Measurements from ENCODE around the gene APOL4.
"Not testable (repeated sequence)": the region's sequence is repeated elsewhere in the genome, so short reads cannot be mapped to it uniquely, and the experiment has no call there.

APOL4 gene

GRCh38 chr22:36233796-36234195 is 32.2 kb upstream of the APOL4 start:
- Histone ChIP-seq H3K27me3 (replicated peaks; ENCODE audit: control insufficient read depth, insufficient read depth, low read length) (no peaks in the 10 kb centered on the region), H3K36me3 (ENCODE audit: control insufficient read depth, insufficient read depth, low read length) (peaks cover 5% of the 10 kb centered on the region), H3K4me3 (replicated peaks; ENCODE audit: low read depth, low read length) (no peak overlapping the region)
- no peak for DNase-seq (ENCODE audit: extremely low read depth, insufficient read length)
- no peak for TF ChIP-seq CTCF (IDR thresholded peaks at IDR 0.05; ENCODE audit: insufficient read depth, low read length, poor library complexity, severe bottlenecking)

- H3K4me3 ChIP-seq (replicated peaks; ENCODE audit: low read depth, low read length), result no peak overlapping the region
- peaks cover 7% of the 10 kb centered on the region for H3K36me3 ChIP-seq (ENCODE audit: control insufficient read depth, insufficient read depth, low read length)
- no peak for TF ChIP-seq CTCF (IDR thresholded peaks at IDR 0.05; ENCODE audit: insufficient read depth, low read length, poor library complexity, severe bottlenecking)
- no peak for DNase-seq (ENCODE audit: extremely low read depth, insufficient read length)
- H3K27me3 ChIP-seq (replicated peaks; ENCODE audit: control insufficient read depth, insufficient read depth, low read length), result no peaks in the 10 kb centered on the region
These were observed 31.2 kb upstream of the APOL4 start for GRCh38 chr22:36232715-36233401.

DNA sequence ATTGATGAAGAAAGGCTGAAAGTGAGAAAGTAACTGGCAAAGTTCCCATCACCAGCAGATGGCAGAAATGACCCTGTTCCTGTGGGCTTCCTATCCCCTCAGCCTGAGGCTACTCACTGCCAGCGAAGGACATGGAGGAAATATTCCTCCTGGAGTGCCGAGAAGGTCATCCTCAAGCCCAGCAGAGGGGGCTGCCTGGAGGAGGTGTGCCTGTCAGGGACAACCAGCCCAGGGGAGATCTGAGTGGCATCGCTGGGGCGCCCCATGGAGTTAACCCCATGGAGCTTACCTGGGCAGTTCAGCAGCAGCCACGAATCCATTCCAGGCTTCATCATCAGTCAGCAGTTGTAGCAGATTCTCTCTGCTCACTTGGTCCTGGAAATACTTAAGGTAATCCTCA is 29.4 kb upstream of the APOL4 start:
- H3K27me3 ChIP-seq (replicated peaks; ENCODE audit: control insufficient read depth, insufficient read depth, low read length); DNase-seq (ENCODE audit: extremely low read depth, insufficient read length); H3K4me3 ChIP-seq (replicated peaks; ENCODE audit: low read depth, low read length); H3K36me3 ChIP-seq (ENCODE audit: control insufficient read depth, insufficient read depth, low read length): not testable (repeated sequence)

GRCh38 chr22:36229649-36230048 is 28.0 kb upstream of the APOL4 start:
- H3K4me3 ChIP-seq (replicated peaks; ENCODE audit: low read depth, low read length); DNase-seq (ENCODE audit: extremely low read depth, insufficient read length); H3K36me3 ChIP-seq (ENCODE audit: control insufficient read depth, insufficient read depth, low read length); H3K27me3 ChIP-seq (replicated peaks; ENCODE audit: control insufficient read depth, insufficient read depth, low read length): not testable (repeated sequence)

DNA sequence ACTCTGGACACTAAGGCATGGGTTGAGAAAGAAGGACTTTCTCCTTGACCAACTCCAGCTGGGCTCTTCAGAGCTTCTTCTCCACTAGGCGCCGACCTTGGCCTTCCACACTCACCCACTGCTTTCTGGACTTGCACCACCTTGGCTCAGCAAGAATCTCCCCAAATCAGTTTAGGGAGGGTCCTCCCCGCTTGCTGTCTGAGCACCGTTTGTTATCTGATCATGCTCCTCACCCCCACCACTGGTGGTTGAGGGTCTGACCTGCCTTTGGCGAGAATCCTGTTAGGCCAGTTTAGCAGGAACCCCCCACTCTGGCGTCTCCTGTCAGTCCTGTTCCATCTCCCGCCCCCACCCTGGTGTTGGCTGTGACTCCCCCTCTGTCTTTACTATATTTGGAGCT is 27.3 kb upstream of the APOL4 start:
- Histone ChIP-seq H3K36me3 (ENCODE audit: control insufficient read depth, insufficient read depth, low read length) (peaks cover 9% of the 10 kb centered on the region), H3K27me3 (replicated peaks; ENCODE audit: control insufficient read depth, insufficient read depth, low read length) (no peaks in the 10 kb centered on the region), H3K4me3 (replicated peaks; ENCODE audit: low read depth, low read length) (no peak overlapping the region)
- TF ChIP-seq CTCF (IDR thresholded peaks at IDR 0.05; ENCODE audit: insufficient read depth, low read length, poor library complexity, severe bottlenecking), result no peak
- no peak for DNase-seq (ENCODE audit: extremely low read depth, insufficient read length)

- not testable (repeated sequence) for H3K4me3 ChIP-seq (replicated peaks; ENCODE audit: low read depth, low read length); H3K27me3 ChIP-seq (replicated peaks; ENCODE audit: control insufficient read depth, insufficient read depth, low read length); DNase-seq (ENCODE audit: extremely low read depth, insufficient read length); H3K36me3 ChIP-seq (ENCODE audit: control insufficient read depth, insufficient read depth, low read length)
These were observed 26.8 kb upstream of the APOL4 start for GRCh38 chr22:36228369-36228768.

- no peak for TF ChIP-seq CTCF (IDR thresholded peaks at IDR 0.05; ENCODE audit: insufficient read depth, low read length, poor library complexity, severe bottlenecking)
- H3K4me3 ChIP-seq (replicated peaks; ENCODE audit: low read depth, low read length), result no peak overlapping the region
- peaks cover 9% of the 10 kb centered on the region for H3K36me3 ChIP-seq (ENCODE audit: control insufficient read depth, insufficient read depth, low read length)
- H3K27me3 ChIP-seq (replicated peaks; ENCODE audit: control insufficient read depth, insufficient read depth, low read length), result no peaks in the 10 kb centered on the region
- no peak for DNase-seq (ENCODE audit: extremely low read depth, insufficient read length)
These were observed 26.2 kb upstream of the APOL4 start for GRCh38 chr22:36227806-36228205.

Measured in GM06990 (cell line).